MCF 10A (cell line): ENCODE results near the gene MYL2. TPM values are rescaled to one million over a fixed set of nuclear protein-coding genes. Genes with fewer than 3 reads are reported as not detected.

Source experiments
- BruUV-seq: library from RNA; stranded (reverse); fragments of 400-500 nt; replicated peaks from 2 replicates; lab custom pipeline; 2021; lab: Mats Ljungman, UMichigan
- CTCF ChIA-PET: fragments of 300-600 bp; sonication (Branson Sonifier 250); formaldehyde crosslinking; extraction: SDS; loops from one replicate; lab custom pipeline; 2021; ENCODE audit warnings: antibody characterized with exemption, inconsistent platforms; lab: Yijun Ruan, JAX
- POLR2A ChIA-PET: fragments of 300-600, 350-650 bp; sonication (Branson Sonifier 250); formaldehyde crosslinking; extraction: SDS; loops from one replicate; lab custom pipeline; 2020; ENCODE audit warnings: antibody characterized with exemption, inconsistent platforms; lab: Yijun Ruan, JAX
- DNase-seq: peaks from one replicate; pipeline ENCODE4 v3.0.0-alpha.2; 2018; ENCODE audit not compliant: unreplicated experiment
- H3K27ac Mint-ChIP-seq: one replicate; pipeline ENCODE4 v1.8.0; 2022; ENCODE audit warnings: mild to moderate bottlenecking, low read depth, mixed read lengths; ENCODE audit not compliant: unreplicated experiment
- H3K27me3 Mint-ChIP-seq: one replicate; pipeline ENCODE4 v1.8.0; 2022; ENCODE audit warnings: mixed read lengths; ENCODE audit not compliant: insufficient read depth, unreplicated experiment
- H3K36me3 Mint-ChIP-seq: one replicate; pipeline ENCODE4 v1.8.0; 2022; ENCODE audit warnings: mild to moderate bottlenecking, moderate library complexity, mixed read lengths; ENCODE audit not compliant: insufficient read depth, unreplicated experiment
- H3K4me1 Mint-ChIP-seq: one replicate; pipeline ENCODE4 v1.8.0; 2022; ENCODE audit warnings: mixed read lengths; ENCODE audit not compliant: insufficient read depth, unreplicated experiment
- H3K4me3 Mint-ChIP-seq: one replicate; pipeline ENCODE4 v1.8.0; 2022; ENCODE audit warnings: mild to moderate bottlenecking, moderate library complexity, mixed read lengths; ENCODE audit not compliant: unreplicated experiment
- H3K9me3 Mint-ChIP-seq: one replicate; pipeline ENCODE4 v1.8.0; 2022; ENCODE audit warnings: mixed read lengths; ENCODE audit not compliant: unreplicated experiment
- CTCF ChIP-seq: fragments of 200-600 bp; IDR thresholded peaks from one replicate; pipeline ENCODE4 v1.8.0; 2022; ENCODE audit warnings: antibody characterized with exemption, mild to moderate bottlenecking; ENCODE audit not compliant: unreplicated experiment
- intact Hi-C: fragments of 100-400 bp; cut with micrococcal nuclease; formaldehyde crosslinking; loops from 2 replicates; pipeline ENCODE4 v1.14.1; 2022
- total RNA-seq: library from RNA; stranded (reverse); gene quantifications from 2 replicates; pipeline ENCODE4 v1.2.3, GENCODE V29; 2022

MYL2 gene
- total RNA-seq, 1 experiment from 2014 or later, result not detected

GRCh38 chr12:110865521-110865920 is 54.9 kb downstream of the MYL2 start:
- no peaks in the 10 kb centered on the region for H3K36me3 Mint-ChIP-seq
- ChIA-PET POLR2A (interaction anchor here (0.5 to 0.6 kb wide), 2 partner anchors 115 to 704 kb away, joined by 3 read pairs; no protein-coding TSS in a partner anchor), CTCF (no interaction called here)
- no peaks in the 10 kb centered on the region for H3K4me1 Mint-ChIP-seq
- H3K4me3 Mint-ChIP-seq, result no peak overlapping the region
- DNase-seq, result no peak
- H3K27ac Mint-ChIP-seq, result no peak overlapping the region
- no peaks in the 10 kb centered on the region for H3K9me3 Mint-ChIP-seq
- peaks cover 6% of the 10 kb centered on the region for H3K27me3 Mint-ChIP-seq
- no TSS peak for BruUV-seq
- no peak for TF ChIP-seq CTCF
- intact Hi-C loops, result no loop called here

GRCh38 chr12:110863161-110863560 is 57.2 kb downstream of the MYL2 start:
- intact Hi-C loops, result no loop called here
- no TSS peak for BruUV-seq
- H3K27me3 Mint-ChIP-seq, result no peaks in the 10 kb centered on the region
- CTCF ChIA-PET, result no interaction called here
- POLR2A ChIA-PET, result no interaction called here
- no peaks in the 10 kb centered on the region for H3K4me1 Mint-ChIP-seq
- H3K27ac Mint-ChIP-seq, result no peak overlapping the region
- no peak for TF ChIP-seq CTCF
- H3K4me3 Mint-ChIP-seq, result no peak overlapping the region
- H3K9me3 Mint-ChIP-seq, result no peaks in the 10 kb centered on the region
- no peaks in the 10 kb centered on the region for H3K36me3 Mint-ChIP-seq
- DNase-seq, result no peak

- POLR2A ChIA-PET, result no interaction called here
- Mint-ChIP-seq H3K36me3 (peaks cover 5% of the 10 kb centered on the region), H3K4me3 (no peak overlapping the region), H3K9me3 (no peaks in the 10 kb centered on the region), H3K27ac (no peak overlapping the region), H3K27me3 (no peaks in the 10 kb centered on the region), H3K4me1 (no peaks in the 10 kb centered on the region)
- no peak for DNase-seq
- BruUV-seq, result no TSS peak
- intact Hi-C loops, result no loop called here
- CTCF ChIA-PET, result interaction anchor here (0.7 kb wide), 1 partner anchor 413 kb away, joined by 3 read pairs; no protein-coding TSS in a partner anchor
- TF ChIP-seq CTCF, result no peak
Observed at GRCh38 chr12:110862329-110862728, 58.0 kb downstream of the MYL2 start.

GRCh38 chr12:110861729-110862128 is 58.6 kb downstream of the MYL2 start:
- ChIA-PET POLR2A (no interaction called here), CTCF (interaction anchor here (0.7 kb wide), 1 partner anchor 412 kb away, joined by 3 read pairs; no protein-coding TSS in a partner anchor)
- H3K36me3 Mint-ChIP-seq, result peaks cover 7% of the 10 kb centered on the region
- no peaks in the 10 kb centered on the region for H3K4me1 Mint-ChIP-seq
- BruUV-seq, result no TSS peak
- H3K27ac Mint-ChIP-seq, result no peak overlapping the region
- intact Hi-C loops, result no loop called here
- H3K4me3 Mint-ChIP-seq, result no peak overlapping the region
- DNase-seq, result no peak
- H3K27me3 Mint-ChIP-seq, result no peaks in the 10 kb centered on the region
- no peak for TF ChIP-seq CTCF
- no peaks in the 10 kb centered on the region for H3K9me3 Mint-ChIP-seq

Other genes with a start within 250 kb of the MYL2 start
- gene HVCN1, start 231.5 kb downstream of the MYL2 start, total RNA-seq, result not detected in 2 replicates
- gene PPP1CC, start 177.7 kb downstream of the MYL2 start, total RNA-seq, result 79.4 and 94.6 TPM in 2 replicates
- gene CCDC63, start 73.6 kb downstream of the MYL2 start, total RNA-seq, result not detected in 2 replicates
- gene CUX2, start 113.6 kb upstream of the MYL2 start, total RNA-seq, result 0.29 and 0.61 TPM in 2 replicates